ENCODE measurements around the gene CCNI2.
"Not testable (repeated sequence)": the region's sequence is repeated elsewhere in the genome, so short reads cannot be mapped to it uniquely, and the experiment has no call there.

CCNI2 gene

GRCh38 chr5:132785365-132785764 is 38.1 kb downstream of the CCNI2 start:
- DNase-seq, result no peak

DNA sequence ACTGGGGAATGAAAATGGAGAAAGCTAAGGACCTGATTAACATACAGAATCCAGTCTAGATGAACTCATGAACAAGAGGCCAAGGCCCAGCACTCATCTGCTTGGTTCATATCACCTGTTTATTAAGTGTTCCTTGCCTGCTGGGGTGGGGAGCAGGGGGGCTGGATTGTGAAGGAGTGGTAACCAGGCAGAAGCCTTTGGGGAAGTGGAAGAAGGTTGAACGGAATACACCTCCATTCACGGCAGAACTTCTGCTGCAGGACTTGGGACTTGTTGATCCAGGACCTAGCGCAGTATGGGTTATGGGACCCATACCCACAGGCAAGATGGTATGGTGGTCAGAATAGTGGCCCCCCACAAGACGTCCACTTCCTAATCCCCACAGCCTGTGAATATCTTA is 38.6 kb downstream of the CCNI2 start:
- no peak for DNase-seq

- no peak for DNase-seq
These were observed 39.9 kb downstream of the CCNI2 start for GRCh38 chr5:132787076-132787475.

- no peak for DNase-seq
These were observed 41.3 kb downstream of the CCNI2 start for GRCh38 chr5:132788508-132788907.

DNA sequence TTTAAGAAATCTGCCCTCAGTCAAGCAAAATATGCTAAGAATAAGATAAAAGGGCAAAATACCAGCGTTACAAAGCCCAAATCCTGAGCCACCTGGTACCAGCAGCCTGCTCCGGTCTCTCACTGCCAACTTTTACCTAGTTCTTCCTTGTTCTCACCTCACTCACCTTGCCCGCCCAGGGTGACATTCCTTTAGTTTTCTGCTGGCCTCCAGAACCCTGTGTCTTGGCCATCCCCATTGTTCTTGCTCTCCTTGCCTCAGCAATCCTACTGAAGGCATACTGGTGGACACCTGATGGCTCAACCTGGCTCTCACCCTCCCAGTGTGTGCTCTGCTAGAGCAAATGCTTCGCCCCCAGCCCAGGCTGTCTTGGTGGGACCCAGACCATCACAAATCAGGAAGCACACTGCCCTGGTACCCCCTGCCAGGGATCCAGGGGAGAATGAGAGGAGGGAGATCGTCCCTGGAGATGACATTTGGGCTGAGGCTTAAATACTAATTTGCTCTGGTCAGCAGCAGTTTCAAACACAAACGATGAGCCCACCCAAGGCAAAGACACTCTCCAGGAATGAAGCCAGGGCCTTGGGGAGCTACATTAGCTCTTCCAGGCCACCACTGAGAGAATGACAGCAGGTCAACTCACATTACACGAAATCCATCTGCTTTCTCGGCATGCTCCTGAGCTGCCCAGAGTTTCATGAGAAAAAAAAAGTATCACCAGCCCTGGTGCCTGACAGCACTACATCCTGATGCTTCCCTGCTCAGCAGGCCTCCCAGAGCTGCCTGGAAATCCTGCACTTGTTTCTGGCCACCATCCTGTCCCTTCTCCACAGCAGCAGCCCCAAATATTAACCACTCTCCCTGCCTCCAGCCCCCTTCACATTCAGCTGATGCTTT is 42.0 kb downstream of the CCNI2 start:
- DNase-seq, result no peak

- no peak for DNase-seq
These were observed 43.1 kb downstream of the CCNI2 start for GRCh38 chr5:132790201-132790865.

DNA sequence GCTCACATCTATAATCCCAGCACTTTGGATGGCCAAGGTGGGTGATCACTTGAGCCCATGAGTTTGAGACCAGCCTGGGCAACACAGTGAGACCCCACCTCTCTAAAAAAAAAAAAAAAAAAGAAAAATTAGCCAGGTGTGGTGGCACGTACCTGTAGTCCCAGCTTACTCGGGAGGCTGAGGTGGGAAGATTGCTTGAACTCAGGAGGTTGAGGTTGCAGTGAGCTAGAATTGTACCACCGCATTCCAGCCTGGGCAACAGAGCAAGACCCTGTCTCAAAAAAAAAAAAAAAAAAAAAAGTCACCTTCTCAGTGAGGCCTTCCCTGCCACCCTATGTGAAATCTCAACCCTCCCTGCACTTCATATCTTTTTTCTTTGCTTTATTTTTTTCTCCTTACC is 43.8 kb downstream of the CCNI2 start:
- DNase-seq, result no peak

- DNase-seq, result no peak
These were observed 50.4 kb downstream of the CCNI2 start for GRCh38 chr5:132797651-132798050.

DNA sequence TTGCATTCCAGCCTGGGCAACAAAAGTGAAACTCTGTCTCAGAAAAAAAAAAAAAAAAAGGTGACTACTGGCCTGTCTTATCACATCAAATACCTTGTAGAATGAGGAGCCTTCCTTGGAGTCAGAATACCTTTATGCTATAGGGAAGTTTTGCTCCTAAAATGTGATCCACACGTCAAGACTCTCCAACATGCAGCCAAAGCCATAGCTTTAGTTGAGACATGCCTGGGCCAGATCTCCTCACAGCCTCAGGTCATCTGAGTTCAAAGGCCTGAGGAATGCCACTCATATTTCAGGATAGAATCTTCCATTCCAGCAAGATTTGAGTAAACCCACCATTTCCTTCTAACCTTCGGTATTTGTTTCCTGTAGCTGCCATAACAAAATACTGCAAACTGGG is 52.2 kb downstream of the CCNI2 start:
- no peak for DNase-seq

GRCh38 chr5:132800545-132800944 is 53.3 kb downstream of the CCNI2 start:
- no peak for DNase-seq

DNA sequence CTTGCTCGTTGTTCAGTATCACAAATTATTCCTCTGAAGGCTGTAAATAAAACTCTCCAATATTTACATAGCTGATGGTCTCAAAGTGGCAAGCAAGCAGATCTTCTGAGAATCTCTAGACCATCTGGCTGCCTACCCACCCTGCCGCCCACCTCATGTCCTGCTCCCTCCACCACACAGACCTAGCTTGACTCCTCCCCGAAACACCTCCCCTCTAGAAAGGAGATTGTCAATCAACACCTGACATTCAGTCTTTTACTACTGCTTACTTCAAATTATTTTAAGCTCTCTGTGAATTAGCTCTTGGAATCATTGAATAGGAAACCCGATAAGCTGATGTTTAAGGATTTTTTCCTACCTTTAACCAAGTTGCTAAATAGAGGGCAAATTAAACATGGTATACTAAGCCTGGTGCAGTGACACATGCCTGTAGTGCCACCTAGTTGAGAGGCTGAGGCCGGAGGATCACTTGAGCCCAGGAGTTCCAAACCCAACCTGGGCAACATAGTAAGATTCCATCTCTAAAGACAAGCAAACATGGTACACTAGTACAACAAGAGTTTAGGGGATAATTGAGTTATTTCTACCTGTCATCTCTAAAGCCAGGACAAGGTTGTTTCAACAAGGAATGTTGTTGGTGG is 54.9 kb downstream of the CCNI2 start:
- DNase-seq, result no peak

- DNase-seq, result not testable (repeated sequence)
These were observed 55.5 kb downstream of the CCNI2 start for GRCh38 chr5:132802685-132803066.

Measured in right hindlimb (tissue), 1 donor.